Measurements from ENCODE around the gene TMEM178B. TPM values are rescaled to one million over a fixed set of nuclear protein-coding genes. Genes with fewer than 3 reads are reported as not detected.

Gene TMEM178B
- total and polyA plus RNA-seq, 10 of the 15 experiments (the other 5 are each of a cell fraction or from before 2014, with no cell fraction given), result 0.01 to 1.1 (median 0.04) TPM; not detected in 2

GRCh38 chr7:141178486-141179135 lies 104.7 kb downstream of the TMEM178B start:
- RAD21 ChIA-PET (ENCODE audit: unreplicated experiment), result no interaction called here
- H3K36me3 ChIP-seq (ENCODE audit: control insufficient read depth in 2 of 2, insufficient read depth in 2 of 2, low read length in 1 of 2), result no peaks in the 10 kb centered on the region
- no peaks in the 10 kb centered on the region for H3K4me1 ChIP-seq (ENCODE audit: control insufficient read depth, insufficient read depth, low read length)
- CTCF ChIA-PET, result interaction anchor here (0.7 to 1.3 kb wide), 3 partner anchors 10 to 248 kb away, joined by 3 read pairs; no protein-coding TSS in a partner anchor
- in situ Hi-C loops (cut with MboI) (no loop called here), intact Hi-C loops (cut with micrococcal nuclease; ENCODE audit: unreplicated experiment) (loop anchor here (5.0 kb wide), 1 partner anchor 161 kb away; no protein-coding TSS in a partner anchor)
- H3K79me2 ChIP-seq (ENCODE audit: control insufficient read depth, insufficient read depth, low read length), result no peaks in the 10 kb centered on the region
- no peak overlapping the region for H3K27ac ChIP-seq (ENCODE audit: control insufficient read depth, insufficient read depth)
- WGBS (ENCODE audit: insufficient coverage, insufficient replicate concordance, low lambda C conversion rate, missing lambda C conversion rate), result 87% methylated on average over 8 of the region's 8 CpGs
- no peak for DNase-seq (ENCODE audit: low read depth, low spot score)
- H3K9ac ChIP-seq (ENCODE audit: control insufficient read depth, insufficient read depth, low read length), result no peak overlapping the region
- H3K4me2 ChIP-seq (ENCODE audit: control insufficient read depth, insufficient read depth), result no peak overlapping the region
- no peak for ATAC-seq
- no peak for FAIRE-seq
- no peak overlapping the region for H3K4me3 ChIP-seq
- BruUV-seq (replicated peaks), result no TSS peak
- H2AFZ ChIP-seq (ENCODE audit: control insufficient read depth, low read depth, low read length), result no peak overlapping the region
- POLR2A ChIA-PET, result no interaction called here
- no peaks in the 10 kb centered on the region for H4K20me1 ChIP-seq (ENCODE audit: control insufficient read depth, insufficient read depth)
- H3K27me3 ChIP-seq (replicated peaks in 1 of 2; ENCODE audit: control insufficient read depth in 2 of 2, insufficient read depth in 2 of 2, low read length in 1 of 2), result no peaks in the 10 kb centered on the region
- H3K9me3 ChIP-seq (replicated peaks; ENCODE audit: control insufficient read depth, insufficient read depth, low read length), result no peaks in the 10 kb centered on the region; the same call in 2 of the 3 replicates
- SMC1A ChIA-PET (ENCODE audit: uncharacterized antibody, unreplicated experiment), result interaction anchor here (1.6 to 2.3 kb wide), 3 partner anchors 11 to 53 kb away, joined by 3 to 9 read pairs (median 7); no protein-coding TSS in a partner anchor
- TF ChIP-seq ATF7 (IDR thresholded peaks at IDR 0.05; ENCODE audit: low read depth) (no peak), POLR2AphosphoS2 (IDR thresholded peaks at IDR 0.05; ENCODE audit: low read depth, low read length) (no peak), BCL3 (IDR thresholded peaks at IDR 0.05; ENCODE audit: borderline replicate concordance, insufficient read depth, low read depth, low read length, poor library complexity, severe bottlenecking) (no peak), RAD21 (IDR thresholded peaks at IDR 0.05; ENCODE audit: insufficient read depth, low read depth, low read length) (no peak), SREBF2 (IDR thresholded peaks at IDR 0.05; ENCODE audit: low read length) (no peak), RBBP5 (conservative IDR thresholded peaks at IDR 0.05) (no peak), SPI1 (IDR thresholded peaks at IDR 0.05; ENCODE audit: borderline replicate concordance, insufficient read depth, low read depth, low read length) (no peak), CBX3 (IDR thresholded peaks at IDR 0.05; ENCODE audit: borderline replicate concordance, low read depth) (no peak), PRDM15 (CRISPR knock-in tag; IDR thresholded peaks at IDR 0.05) (no peak), ZNF274 (IDR thresholded peaks at IDR 0.05; ENCODE audit: insufficient read depth, insufficient read length) (no peak), NR2C1 (IDR thresholded peaks at IDR 0.05) (no peak), FOXK2 (IDR thresholded peaks at IDR 0.05) (no peak), FOS (IDR thresholded peaks at IDR 0.05; ENCODE audit: borderline replicate concordance, extremely low read depth, insufficient read length) (no peak), MXI1 (IDR thresholded peaks at IDR 0.05; ENCODE audit: low read depth, low read length) (no peak), ZBTB33 (IDR thresholded peaks at IDR 0.05) (no peak), PBX3 (IDR thresholded peaks at IDR 0.05; ENCODE audit: insufficient replicate concordance, low read depth, low read length) (no peak)

Measured in GM12878 (cell line).